AG09309 (cell line): Measurements from ENCODE around the gene SMYD4.

Experiments used
- DNase-seq: peaks from one replicate; pipeline ENCODE4 v3.0.0-alpha.2; 2010; ENCODE audit warnings: low read depth
- H3K4me3 ChIP-seq: 2 replicates; pipeline ENCODE4 v1.5.1; 2011; ENCODE audit warnings: mild to moderate bottlenecking, low read depth, low read length, moderate library complexity; ENCODE audit not compliant: control insufficient read depth
- TF ChIP-seq, protein P1 (sequence below): IDR thresholded peaks from 2 replicates; pipeline ENCODE4 v1.5.1; 2011; ENCODE audit warnings: mild to moderate bottlenecking, low read depth, low read length, inconsistent platforms; ENCODE audit not compliant: insufficient read depth, control insufficient read depth; ENCODE audit errors: missing control alignments

SMYD4 gene

DNA sequence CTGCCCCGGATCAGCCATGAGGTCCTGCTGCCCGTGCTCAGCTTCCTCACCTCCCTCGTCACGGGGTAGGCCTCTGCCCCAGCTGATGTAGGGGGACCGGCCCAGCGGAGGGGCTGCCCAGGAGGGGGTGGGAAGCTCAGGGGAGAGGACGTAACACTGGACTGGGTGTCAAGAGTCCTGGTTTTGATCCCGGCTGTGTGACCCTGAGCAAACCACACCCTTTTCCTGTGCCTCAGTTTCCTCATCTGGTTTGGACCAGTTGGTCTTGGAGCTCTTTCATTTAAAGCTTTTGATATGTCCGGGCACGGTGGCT lies 98.6 kb downstream of the SMYD4 start:
- TF ChIP-seq, protein P1, sequence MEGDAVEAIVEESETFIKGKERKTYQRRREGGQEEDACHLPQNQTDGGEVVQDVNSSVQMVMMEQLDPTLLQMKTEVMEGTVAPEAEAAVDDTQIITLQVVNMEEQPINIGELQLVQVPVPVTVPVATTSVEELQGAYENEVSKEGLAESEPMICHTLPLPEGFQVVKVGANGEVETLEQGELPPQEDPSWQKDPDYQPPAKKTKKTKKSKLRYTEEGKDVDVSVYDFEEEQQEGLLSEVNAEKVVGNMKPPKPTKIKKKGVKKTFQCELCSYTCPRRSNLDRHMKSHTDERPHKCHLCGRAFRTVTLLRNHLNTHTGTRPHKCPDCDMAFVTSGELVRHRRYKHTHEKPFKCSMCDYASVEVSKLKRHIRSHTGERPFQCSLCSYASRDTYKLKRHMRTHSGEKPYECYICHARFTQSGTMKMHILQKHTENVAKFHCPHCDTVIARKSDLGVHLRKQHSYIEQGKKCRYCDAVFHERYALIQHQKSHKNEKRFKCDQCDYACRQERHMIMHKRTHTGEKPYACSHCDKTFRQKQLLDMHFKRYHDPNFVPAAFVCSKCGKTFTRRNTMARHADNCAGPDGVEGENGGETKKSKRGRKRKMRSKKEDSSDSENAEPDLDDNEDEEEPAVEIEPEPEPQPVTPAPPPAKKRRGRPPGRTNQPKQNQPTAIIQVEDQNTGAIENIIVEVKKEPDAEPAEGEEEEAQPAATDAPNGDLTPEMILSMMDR, result no peak
- H3K4me3 ChIP-seq, result no peak overlapping the region
- DNase-seq, result no peak

DNA sequence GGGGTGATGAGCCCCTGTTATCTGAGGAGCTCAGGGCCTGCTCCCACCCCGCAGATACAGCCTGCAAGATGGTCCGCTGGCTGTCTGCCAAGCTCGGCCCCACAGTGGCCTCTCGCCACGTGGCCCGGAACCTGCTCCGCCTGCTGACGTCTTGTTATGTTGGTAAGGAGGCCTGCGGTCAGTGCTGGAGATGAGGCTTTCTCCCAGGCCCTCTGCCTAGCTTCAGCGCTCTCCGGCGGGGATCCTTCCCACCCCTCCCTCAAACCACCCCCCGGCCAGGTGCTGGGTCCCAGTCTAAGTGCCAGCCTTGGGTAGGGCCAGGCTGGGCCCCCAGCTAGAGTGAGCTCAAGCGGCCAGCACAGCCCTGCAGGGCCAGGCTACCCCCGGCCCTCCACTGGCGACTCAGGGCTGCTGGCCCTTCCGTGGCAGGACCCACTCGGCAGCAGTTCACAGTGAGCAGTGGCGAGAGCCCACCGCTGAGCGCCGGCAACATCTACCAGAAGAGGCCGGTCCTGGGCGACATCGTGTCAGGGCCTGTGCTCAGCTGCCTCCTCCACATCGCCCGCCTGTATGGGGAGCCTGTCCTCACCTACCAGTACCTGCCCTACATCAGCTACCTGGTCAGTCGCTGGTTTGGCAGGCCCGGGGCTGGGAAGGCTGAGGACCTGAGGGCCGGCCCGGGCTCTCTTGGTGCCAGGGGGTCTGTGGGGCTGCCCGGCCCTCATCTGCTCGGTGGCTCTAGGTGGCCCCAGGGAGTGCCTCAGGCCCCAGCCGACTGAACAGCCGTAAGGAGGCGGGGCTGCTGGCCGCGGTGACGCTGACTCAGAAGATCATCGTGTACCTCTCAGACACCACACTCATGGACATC lies 99.1 kb downstream of the SMYD4 start:
- TF ChIP-seq, protein P1, result no peak
- no peak for DNase-seq
- H3K4me3 ChIP-seq, result no peak overlapping the region

DNA sequence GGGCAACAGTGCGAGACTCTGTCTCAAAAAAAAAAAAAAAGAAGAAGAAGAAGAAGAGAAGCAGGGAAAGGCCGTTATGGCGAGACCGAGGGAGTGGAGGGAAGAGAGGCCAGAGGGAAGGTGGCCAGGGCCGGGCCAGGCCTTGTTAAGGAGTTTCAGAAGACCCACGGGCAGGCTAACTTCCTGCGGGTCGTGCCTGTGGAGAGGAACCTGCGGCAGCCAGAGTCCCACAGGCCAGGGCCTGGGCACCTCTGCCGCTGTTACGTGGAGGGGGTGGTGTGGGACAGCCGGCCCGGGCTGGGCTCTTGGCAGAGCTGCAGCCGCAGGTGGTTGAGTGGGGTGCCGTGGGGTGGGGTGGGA lies 99.8 kb downstream of the SMYD4 start:
- no peak for DNase-seq
- TF ChIP-seq, protein P1, result no peak
- H3K4me3 ChIP-seq, result no peak overlapping the region
